HG03159 (cell line): ENCODE measurements around the gene MMP15.

Experiments used
- ATAC-seq: cut with Tn5 transposase; IDR thresholded peaks from one replicate; pipeline ENCODE4 v1.9.1; 2021; ENCODE audit warnings: mild to moderate bottlenecking, moderate library complexity; ENCODE audit not compliant: unreplicated experiment

Gene MMP15

DNA sequence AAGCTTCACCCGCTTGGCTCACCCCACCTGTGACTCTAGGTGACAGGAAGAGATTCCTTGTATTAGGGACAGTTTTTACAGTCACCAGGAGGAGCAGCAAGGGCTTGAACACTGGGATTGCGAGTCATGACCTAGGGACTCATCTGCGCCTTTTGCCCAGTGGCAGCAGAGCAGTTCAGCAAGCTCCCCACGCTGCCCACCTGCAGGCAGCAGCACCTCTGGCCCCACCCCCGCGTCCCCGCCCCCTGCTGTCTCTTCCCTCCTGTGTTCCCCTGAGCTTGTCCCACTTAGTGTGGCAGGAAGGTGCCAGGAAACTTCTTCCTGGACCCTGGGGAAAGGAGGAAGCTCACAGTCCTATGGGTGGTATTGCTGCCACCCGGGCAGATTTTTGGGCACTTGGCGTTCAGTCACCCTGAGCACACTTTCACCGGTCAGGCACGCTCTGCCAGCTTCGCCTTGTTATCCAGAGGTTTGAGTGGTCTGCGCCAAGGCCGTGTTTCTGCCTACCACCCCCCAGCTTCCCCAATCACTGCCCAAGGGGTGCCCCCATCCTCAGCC is 8.7 kb downstream of the MMP15 start:
- no peak for ATAC-seq

DNA sequence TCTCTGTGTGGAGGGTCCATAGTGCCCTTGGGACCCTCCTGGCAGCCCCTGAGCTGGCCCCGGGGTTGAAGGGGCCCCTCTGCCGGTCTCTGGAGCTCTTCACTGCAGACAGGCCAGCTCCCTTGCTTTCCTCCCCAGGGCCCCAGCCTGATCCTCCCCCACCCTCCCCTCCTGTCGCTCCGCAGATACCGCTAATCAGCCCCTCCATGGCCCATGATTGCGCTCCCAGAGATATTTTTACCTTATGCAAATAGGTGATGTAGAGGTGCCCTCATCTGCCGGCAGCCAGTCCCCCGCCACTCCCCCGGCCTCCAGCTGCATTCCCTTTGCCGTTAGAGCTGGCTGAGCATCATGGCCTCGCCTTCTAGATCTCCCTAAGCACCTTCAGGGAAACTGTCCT is 9.2 kb downstream of the MMP15 start:
- ATAC-seq: no peak

DNA sequence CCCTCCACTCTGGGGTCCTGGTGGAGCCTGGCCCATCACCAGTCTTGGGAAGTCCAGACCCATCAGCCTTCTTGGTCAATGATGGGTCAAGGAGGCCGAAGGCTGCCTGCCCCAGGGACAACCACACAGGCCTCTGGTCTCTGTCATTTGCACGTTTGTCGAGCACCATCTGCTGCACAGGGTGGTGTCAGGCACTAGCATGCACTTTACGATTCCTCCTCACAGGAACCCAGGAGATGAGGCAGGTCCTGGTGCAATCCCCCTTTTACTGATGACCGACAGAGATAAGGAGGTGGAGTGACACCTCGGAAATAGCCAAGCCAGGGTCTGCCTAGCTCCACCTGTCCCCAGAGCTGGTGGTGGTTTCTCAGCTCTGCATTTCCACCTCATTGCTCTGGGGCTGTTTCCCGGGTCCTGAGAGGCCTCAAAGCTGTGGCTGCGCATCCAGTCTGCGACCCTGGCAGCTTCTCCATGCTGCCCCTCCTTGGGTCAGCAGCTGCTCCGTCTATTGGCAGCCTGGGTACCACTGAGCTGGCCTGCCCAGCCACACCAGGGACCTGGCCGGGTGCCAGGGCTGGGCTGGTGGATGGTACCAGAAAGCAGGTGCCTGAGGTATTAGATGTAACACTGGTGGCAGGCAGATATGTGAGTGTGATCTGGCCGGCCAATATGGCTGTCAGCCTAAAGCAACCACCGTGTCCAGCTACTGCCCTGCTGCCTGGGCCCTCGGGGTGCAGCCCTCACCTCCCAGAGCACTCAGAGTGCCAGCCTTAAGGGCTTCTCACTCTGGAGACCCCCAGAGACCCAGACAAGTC is 10.0 kb downstream of the MMP15 start:
- no peak for ATAC-seq

DNA sequence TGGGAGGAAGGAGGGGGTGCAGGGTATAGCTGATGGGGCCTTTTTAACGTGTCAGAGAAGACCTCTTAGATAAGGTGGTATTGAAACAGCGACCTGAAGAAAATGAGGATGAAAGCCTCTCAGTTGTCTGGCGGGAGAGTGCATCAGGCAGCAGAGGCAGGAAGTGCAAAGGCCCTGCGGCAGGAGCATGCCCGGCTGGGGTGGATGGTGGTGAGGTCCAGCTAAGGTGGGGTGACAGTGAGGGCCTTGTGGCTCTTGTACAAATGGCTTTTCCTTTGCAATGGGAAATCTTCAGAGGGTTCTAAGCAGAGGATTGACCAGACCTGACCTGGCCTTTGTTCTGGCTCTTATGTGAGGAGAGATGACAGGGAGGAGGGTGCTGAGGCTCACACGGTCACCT is 11.4 kb downstream of the MMP15 start:
- ATAC-seq: no peak

DNA sequence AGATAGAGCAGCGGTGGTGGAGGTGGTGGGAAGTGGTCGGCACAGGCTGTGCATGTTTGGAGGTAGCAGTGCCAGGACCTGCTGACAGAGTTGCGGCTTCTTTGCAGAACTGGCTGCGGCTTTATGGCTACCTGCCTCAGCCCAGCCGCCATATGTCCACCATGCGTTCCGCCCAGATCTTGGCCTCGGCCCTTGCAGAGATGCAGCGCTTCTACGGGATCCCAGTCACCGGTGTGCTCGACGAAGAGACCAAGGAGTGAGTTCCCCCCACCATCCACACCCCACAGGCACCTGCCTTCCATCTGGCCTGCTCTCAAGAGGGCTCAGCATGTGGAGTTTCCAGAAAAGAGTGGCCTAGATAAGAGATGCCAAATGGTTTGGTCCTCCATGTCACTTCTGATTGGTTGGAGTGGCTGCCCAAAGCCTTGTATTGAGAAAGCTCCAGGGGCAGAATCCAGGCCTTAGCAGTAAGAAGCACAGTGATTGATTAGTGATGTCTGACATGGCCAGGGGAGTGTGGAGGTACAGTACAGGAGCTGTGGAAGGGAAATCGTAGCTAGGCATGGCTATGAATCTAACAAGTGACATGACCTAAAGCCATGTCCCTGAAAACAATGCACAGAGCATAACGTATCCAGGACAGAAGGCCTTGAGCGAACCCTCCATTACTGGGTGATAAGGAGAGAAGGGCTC is 12.0 kb downstream of the MMP15 start:
- no peak for ATAC-seq

DNA sequence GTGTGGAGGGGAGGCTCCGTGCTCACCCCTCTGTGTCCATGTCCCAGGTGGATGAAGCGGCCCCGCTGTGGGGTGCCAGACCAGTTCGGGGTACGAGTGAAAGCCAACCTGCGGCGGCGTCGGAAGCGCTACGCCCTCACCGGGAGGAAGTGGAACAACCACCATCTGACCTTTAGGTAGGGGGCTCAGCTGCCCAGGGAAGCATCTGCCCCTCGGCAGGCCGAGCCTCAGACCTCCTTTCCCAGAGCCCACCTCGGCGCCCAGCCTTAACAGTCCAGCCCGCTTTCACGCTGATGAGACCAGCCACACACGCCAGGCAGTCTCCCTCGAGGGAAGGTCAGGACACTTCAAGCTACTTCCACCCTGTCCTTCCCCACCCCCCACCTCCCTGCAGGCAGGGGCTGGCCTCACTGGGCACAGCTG is 12.7 kb downstream of the MMP15 start:
- no peak for ATAC-seq

DNA sequence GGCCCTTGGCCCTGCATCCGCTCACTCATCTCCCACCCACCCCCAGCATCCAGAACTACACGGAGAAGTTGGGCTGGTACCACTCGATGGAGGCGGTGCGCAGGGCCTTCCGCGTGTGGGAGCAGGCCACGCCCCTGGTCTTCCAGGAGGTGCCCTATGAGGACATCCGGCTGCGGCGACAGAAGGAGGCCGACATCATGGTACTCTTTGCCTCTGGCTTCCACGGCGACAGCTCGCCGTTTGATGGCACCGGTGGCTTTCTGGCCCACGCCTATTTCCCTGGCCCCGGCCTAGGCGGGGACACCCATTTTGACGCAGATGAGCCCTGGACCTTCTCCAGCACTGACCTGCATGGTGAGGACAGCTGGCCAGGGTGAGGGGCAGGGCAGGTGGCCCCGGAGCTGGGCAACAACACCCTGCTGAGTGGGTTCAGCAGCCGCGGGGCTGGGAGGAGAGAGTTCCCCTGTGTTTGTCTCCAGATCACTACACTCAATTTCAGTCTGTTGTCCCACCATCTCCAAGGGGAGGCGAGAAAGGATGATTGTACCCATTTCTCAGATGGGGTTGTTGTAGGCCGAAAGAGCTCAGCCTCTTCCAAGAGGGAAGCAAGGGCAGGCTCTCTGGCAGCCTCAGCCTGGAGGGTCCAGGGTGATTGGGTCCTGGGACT is 14.4 kb downstream of the MMP15 start:
- ATAC-seq: no peak

DNA sequence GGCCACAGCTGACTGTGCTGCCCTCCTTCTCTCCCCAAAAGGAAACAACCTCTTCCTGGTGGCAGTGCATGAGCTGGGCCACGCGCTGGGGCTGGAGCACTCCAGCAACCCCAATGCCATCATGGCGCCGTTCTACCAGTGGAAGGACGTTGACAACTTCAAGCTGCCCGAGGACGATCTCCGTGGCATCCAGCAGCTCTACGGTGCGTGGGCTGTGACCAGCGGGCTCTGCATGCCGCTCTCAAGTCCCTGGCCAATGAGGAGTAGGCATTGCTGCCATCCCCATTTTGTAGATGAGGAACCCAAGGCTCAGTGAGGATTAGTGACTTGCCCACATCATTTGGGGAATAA is 14.9 kb downstream of the MMP15 start:
- ATAC-seq: no peak

DNA sequence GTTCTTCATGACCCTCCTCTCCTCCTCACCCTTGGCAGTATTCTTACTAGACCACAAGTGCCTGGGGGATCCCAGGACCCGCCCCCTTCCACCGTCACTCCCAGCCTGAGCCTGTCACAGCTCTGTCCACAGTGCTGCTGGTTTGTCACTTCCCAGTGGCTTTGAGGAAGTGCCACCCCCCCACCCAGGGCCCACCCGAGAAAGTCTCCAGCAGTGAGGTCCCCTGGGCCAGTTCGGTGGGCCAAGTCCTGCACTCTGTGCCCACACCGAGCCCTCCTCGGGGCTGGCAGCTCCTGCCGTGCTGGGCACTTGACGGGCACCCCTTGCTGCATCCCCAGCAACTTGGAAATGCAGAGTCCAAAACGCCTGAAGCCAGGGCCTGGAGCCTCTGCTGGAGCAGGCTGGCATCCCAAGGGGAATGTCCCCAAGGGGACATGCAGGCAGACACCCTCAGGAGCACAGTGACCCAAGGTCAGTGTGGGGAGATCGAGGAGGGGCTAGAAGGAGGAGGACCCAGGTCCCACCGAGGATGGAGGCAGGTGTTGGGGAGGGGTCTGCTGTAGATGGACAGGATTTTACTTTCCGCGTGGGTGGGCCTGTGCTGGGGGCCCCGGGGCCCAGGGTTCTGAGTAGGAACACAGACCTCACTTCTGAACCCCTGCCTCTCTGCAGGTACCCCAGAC is 15.5 kb downstream of the MMP15 start:
- no peak for ATAC-seq

DNA sequence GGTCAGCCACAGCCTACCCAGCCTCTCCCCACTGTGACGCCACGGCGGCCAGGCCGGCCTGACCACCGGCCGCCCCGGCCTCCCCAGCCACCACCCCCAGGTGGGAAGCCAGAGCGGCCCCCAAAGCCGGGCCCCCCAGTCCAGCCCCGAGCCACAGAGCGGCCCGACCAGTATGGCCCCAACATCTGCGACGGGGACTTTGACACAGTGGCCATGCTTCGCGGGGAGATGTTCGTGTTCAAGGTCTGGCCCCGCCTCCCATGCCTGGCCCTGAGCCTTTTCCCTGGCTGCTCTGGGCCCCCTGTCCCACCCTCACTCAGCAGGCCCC is 16.0 kb downstream of the MMP15 start:
- ATAC-seq: no peak

DNA sequence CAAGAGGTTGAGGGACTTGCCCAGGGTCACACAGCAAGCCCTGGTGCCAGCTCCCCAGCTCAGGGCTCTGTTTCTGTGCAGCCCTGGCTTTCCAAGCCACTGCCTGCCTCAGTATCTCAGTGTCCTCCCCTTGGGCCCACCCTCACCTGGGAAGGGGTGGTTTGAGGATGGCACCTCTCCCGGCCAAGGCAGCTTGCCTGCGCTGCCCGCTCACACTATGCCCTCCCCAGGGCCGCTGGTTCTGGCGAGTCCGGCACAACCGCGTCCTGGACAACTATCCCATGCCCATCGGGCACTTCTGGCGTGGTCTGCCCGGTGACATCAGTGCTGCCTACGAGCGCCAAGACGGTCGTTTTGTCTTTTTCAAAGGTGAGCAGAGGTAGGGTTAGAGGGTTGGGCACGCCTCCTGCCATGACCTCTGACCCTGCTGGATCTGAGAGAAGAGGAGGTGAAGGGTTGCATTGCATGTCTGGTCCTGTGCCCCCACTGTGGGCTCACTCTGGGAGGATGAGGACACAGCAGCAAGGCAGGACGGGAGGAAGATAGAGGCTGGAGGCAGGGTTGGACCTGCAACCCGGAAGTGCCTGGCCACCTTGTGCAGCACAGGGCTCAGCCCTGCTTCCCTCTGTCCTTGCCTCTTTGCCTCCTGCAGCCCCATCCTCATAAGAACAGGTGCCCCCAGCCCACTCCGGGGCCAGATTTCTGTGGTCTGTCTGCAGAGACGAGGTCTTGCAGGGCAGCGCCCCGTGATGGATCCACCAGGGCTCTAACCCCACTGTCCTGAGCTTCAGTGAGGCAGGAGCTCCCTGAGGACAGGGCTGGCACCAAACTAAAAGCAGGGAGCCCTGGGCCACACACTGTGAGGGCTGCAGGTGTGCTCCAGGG is 16.7 kb downstream of the MMP15 start:
- no peak for ATAC-seq

DNA sequence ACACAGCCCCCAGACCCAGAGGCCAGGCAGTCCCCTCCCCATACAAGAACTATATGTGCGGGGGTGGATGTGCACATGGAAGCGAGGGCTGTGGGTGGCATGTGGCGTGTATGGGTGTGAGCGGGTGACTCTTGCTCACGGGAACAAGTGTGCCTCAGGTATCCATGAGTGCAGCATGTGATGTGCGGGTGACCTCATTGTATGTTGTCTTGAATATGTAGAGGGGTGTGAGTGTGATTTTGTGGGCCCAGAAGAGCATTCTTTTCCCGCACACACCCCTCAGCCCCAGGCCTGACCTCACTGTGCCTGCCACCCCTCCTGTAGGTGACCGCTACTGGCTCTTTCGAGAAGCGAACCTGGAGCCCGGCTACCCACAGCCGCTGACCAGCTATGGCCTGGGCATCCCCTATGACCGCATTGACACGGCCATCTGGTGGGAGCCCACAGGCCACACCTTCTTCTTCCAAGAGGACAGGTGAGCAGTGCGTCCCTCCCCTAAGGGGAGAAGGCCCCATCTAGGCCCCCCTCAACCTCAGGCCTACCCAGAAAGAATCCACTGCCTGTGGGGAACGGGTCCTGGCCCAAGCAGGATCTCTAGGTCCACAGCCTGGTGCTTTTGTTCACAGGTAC is 17.4 kb downstream of the MMP15 start:
- ATAC-seq: no peak

DNA sequence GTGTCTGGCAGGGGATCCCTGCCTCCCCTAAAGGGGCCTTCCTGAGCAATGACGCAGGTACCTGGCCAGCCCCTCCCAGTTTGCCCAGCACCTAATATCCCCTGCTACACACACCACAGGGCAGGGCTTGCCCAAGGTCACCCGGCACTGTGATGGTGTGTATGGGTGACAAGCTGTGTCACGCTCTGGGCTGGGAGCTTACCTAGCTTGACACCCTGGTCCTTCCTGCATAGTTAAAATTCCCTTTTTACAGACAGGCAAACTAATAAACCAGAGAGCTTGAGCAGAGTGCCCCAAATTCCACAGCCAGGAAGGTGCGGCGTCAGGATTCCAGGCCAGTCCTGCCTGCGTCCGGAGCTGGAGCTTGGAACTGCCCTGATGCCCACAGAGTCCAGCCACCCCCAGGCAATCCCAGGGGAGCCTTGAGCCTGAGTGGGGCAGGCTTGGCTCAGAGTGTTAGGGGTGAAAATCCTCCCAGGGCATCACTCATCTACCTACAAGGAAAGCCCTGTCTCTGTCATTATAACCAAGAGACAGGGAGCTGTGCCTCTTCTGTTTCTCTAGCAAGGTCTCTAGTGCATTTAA is 18.1 kb downstream of the MMP15 start:
- ATAC-seq: no peak

DNA sequence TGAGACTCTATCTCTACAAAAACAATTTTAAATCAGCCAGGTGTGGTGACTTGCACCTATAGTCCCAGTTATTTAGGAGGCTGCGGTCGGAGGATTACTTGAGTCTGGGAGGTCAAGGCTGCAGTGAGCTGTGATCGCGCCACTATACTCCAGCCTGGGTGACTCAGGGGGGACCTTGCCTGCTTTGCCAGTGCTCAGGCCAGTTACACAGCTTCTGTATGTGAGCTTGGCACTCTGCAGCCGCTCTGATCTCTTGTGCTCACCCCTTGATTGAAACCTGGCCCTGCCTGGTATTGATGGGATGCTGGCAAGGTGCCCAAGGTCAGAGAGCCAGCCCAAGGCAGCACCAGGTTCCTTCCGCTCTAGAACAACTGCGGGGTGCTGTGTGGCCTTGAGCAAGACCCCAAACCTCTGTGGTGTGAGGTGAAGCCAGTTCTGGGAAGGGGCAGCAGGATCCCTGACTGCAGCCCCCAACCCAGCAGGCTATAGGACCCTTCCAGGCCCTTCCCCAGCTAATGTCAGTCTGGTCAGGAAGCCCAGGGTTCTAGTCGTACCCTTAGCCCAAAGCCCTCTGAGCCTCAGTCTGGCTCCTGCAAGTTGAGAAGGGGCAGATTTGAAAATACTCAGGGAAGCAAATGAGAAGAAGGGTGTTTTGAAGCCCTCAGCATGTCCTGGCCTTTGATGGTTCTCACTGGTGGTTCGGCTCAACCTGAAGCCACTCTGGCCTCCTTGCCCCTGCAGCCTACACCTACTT is 18.9 kb downstream of the MMP15 start:
- no peak for ATAC-seq

DNA sequence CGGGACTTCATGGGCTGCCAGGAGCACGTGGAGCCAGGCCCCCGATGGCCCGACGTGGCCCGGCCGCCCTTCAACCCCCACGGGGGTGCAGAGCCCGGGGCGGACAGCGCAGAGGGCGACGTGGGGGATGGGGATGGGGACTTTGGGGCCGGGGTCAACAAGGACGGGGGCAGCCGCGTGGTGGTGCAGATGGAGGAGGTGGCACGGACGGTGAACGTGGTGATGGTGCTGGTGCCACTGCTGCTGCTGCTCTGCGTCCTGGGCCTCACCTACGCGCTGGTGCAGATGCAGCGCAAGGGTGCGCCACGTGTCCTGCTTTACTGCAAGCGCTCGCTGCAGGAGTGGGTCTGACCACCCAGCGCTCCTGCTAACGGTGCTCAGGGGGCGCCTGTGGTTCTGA is 19.5 kb downstream of the MMP15 start:
- ATAC-seq: no peak

DNA sequence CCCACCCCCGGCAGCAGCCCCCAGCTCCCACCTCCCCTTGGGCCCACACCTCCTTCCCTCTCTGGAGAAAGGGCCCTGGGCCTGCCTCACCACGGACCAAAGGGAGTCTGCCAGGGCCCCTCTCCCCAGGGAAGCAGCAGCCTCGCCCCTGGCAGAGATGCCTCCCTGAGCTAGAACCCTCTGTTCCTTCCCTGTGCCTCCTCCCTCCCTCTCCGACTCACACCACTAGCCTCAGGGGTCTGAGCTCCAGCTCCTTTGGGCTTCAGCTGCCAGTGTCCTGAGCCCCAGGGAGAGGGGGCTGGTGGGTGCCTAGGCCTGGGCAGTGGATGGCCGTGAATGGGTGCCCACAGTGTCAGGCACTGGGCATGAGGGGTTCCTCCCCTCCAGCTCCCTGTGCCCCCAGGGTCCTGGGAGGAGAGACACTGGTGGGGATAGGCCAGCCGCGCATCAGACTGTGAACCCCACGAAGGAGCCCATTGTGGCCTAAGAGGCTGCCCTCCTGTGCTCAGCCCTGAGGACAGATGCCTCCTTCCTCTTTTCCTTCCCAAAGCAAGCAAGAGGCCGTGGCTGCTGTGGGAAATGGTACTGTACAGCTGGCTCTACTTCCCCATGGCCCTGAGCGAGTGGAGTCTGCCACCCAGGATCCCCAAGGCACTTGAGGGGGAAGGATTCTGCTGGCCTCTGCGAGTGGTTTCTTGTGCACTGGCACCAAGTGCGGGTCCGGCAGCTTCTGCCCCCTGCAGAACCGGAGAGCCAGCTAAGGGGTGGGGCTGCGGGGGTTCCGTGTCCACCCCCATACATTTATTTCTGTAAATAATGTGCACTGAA is 20.7 kb downstream of the MMP15 start:
- ATAC-seq: no peak

DNA sequence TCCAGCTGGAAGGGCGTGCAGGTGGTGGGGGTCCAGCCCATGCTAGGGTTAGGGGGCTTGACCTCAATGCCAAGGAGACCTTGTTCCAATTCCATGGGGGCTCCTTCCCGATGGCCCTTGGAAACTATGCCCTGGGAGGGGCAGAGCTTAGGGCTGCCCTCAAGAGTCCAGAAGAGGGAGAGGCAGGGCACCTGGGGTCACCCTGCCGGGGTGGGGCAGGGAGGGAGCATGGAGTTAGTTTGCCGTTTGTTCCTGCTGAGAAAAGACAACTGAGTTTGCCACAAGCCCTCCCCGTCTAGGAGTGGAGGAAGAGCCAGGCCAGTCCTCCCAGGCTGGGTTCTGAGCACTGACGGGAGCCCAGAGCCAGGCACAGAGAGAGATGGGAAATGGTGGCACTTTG is 21.4 kb downstream of the MMP15 start:
- no peak for ATAC-seq
